NB4 (cell line): ENCODE measurements around the gene LINGO3.
A peak's percentile ranks its signal among the peaks of the same experiment; 100 is the strongest.

Experiments
- DNase-seq: peaks from one replicate; pipeline ENCODE4 v3.0.0; 2010; ENCODE audit warnings: low read depth
- H3K4me3 ChIP-seq: one replicate; pipeline ENCODE4 v1.5.1; 2011; ENCODE audit warnings: mild to moderate bottlenecking, low read depth, low read length, moderate library complexity
- CTCF ChIP-seq: IDR thresholded peaks from one replicate; pipeline ENCODE4 v1.5.1; 2012; ENCODE audit warnings: low read depth, low read length
- MAX ChIP-seq: IDR thresholded peaks from 2 replicates; pipeline ENCODE4 v1.6.1; 2011; ENCODE audit warnings: low read depth, low read length
- MYC ChIP-seq: IDR thresholded peaks from 2 replicates; pipeline ENCODE4 v1.6.1; 2011; ENCODE audit warnings: low read depth, low read length
- POLR2A ChIP-seq: IDR thresholded peaks from 2 replicates; pipeline ENCODE4 v1.6.1; 2011; ENCODE audit warnings: mild to moderate bottlenecking; ENCODE audit not compliant: insufficient read length; ENCODE audit errors: extremely low read depth

Gene LINGO3

GRCh38 chr19:2320049-2320448 lies 12.1 kb upstream of the LINGO3 start:
- DNase-seq: no peak
- H3K4me3 ChIP-seq: no peak overlapping the region
- TF ChIP-seq CTCF (no peak), MAX (no peak), MYC (no peak), POLR2A (no peak)

GRCh38 chr19:2319551-2319950 lies 11.6 kb upstream of the LINGO3 start:
- TF ChIP-seq MYC (no peak), CTCF (no peak), MAX (no peak), POLR2A (no peak)
- no peak overlapping the region for H3K4me3 ChIP-seq
- no peak for DNase-seq

GRCh38 chr19:2318923-2319322 lies 11.0 kb upstream of the LINGO3 start:
- DNase-seq: no peak
- TF ChIP-seq CTCF (no peak), POLR2A (no peak), MAX (no peak), MYC (no peak)
- no peak overlapping the region for H3K4me3 ChIP-seq

- no peak for TF ChIP-seq MYC
- TF ChIP-seq MAX: no peak
- no peak for TF ChIP-seq CTCF
- TF ChIP-seq POLR2A: no peak
- no peak overlapping the region for H3K4me3 ChIP-seq
- no peak for DNase-seq
Observed at GRCh38 chr19:2317756-2318155, 9.8 kb upstream of the LINGO3 start.

- DNase-seq: no peak
- TF ChIP-seq POLR2A (no peak), MYC (no peak)
- no peak overlapping the region for H3K4me3 ChIP-seq
Observed at GRCh38 chr19:2317300-2317699, 9.3 kb upstream of the LINGO3 start.

- no peak overlapping the region for H3K4me3 ChIP-seq
- DNase-seq: peak; percentile 53
- no peak for TF ChIP-seq POLR2A
- no peak for TF ChIP-seq CTCF
- TF ChIP-seq MYC: no peak
- no peak for TF ChIP-seq MAX
Observed at GRCh38 chr19:2315818-2316353, 7.9 kb upstream of the LINGO3 start.
